A204.1 (cell line): ENCODE data around the gene ADCY9.
"Not testable (repeated sequence)": the region's sequence is repeated elsewhere in the genome, so short reads cannot be mapped to it uniquely, and the experiment has no call there.

ENCODE experiments used
- FAIRE-seq: peaks from 2 replicates; lab custom pipeline; 2012; peaks lifted over from hg19 to GRCh38; lab: Jason Lieb, UNC

Gene ADCY9

GRCh38 chr16:3974751-3975150, 141.5 kb downstream of the ADCY9 start:
- no peak for FAIRE-seq

GRCh38 chr16:3971706-3972105, 144.5 kb downstream of the ADCY9 start:
- FAIRE-seq = no peak

GRCh38 chr16:3971261-3971660, 145.0 kb downstream of the ADCY9 start:
- no peak for FAIRE-seq

- no peak for FAIRE-seq
Measured at GRCh38 chr16:3968551-3968950, 147.7 kb downstream of the ADCY9 start.

GRCh38 chr16:3966681-3967080, 149.6 kb downstream of the ADCY9 start:
- FAIRE-seq = no peak

GRCh38 chr16:3965781-3966582, 150.3 kb downstream of the ADCY9 start:
- no peak for FAIRE-seq

- no peak for FAIRE-seq
Measured at GRCh38 chr16:3965306-3965705, 150.9 kb downstream of the ADCY9 start.

- no peak for FAIRE-seq
Measured at GRCh38 chr16:3964686-3965290, 151.5 kb downstream of the ADCY9 start.

GRCh38 chr16:3963886-3964685, 152.2 kb downstream of the ADCY9 start:
- FAIRE-seq = no peak

- no peak for FAIRE-seq
Measured at GRCh38 chr16:3963203-3963602, 153.0 kb downstream of the ADCY9 start.

- no peak for FAIRE-seq
Measured at GRCh38 chr16:3961449-3961849, 154.8 kb downstream of the ADCY9 start.

GRCh38 chr16:3959926-3960590, 156.2 kb downstream of the ADCY9 start:
- FAIRE-seq = peak; percentile 30

- FAIRE-seq = no peak
Measured at GRCh38 chr16:3959148-3959547, 157.1 kb downstream of the ADCY9 start.

- no peak for FAIRE-seq
Measured at GRCh38 chr16:3957344-3957980, 158.8 kb downstream of the ADCY9 start.

- FAIRE-seq = no peak
Measured at GRCh38 chr16:3954411-3954921, 161.8 kb downstream of the ADCY9 start.

- FAIRE-seq = no peak
Measured at GRCh38 chr16:3953728-3954410, 162.4 kb downstream of the ADCY9 start.

GRCh38 chr16:3952737-3953131, 163.5 kb downstream of the ADCY9 start:
- no peak for FAIRE-seq

- no peak for FAIRE-seq
Measured at GRCh38 chr16:3951861-3952736, 164.1 kb downstream of the ADCY9 start.

- FAIRE-seq = not testable (repeated sequence)
Measured at GRCh38 chr16:3951380-3951779, 164.9 kb downstream of the ADCY9 start.
